GM21529 (cell line): Measurements from ENCODE around the gene TMEM259.

Experiments used
- ATAC-seq: cut with Tn5 transposase; IDR thresholded peaks from one replicate; pipeline ENCODE4 v1.9.1; 2021; ENCODE audit not compliant: unreplicated experiment

The TMEM259 gene

GRCh38 chr19:1004803-1005664 is 15.9 kb downstream of the TMEM259 start:
- no peak for ATAC-seq

- no peak for ATAC-seq
These were observed 16.6 kb downstream of the TMEM259 start for GRCh38 chr19:1004204-1004802.

GRCh38 chr19:1003283-1003682 is 17.6 kb downstream of the TMEM259 start:
- no peak for ATAC-seq

- no peak for ATAC-seq
These were observed 18.3 kb downstream of the TMEM259 start for GRCh38 chr19:1002600-1002999.

- ATAC-seq: no peak
These were observed 19.3 kb downstream of the TMEM259 start for GRCh38 chr19:1001538-1002166.

- no peak for ATAC-seq
These were observed 20.1 kb downstream of the TMEM259 start for GRCh38 chr19:1000591-1001537.

- no peak for ATAC-seq
These were observed 20.8 kb downstream of the TMEM259 start, which contains the start of gene GRIN3B for GRCh38 chr19:1000095-1000494. GRIN3B (plus strand) TSS chr19:1000419; CDS start chr19:1000438, 19 bp downstream.

- ATAC-seq: no peak
These were observed 21.6 kb downstream of the TMEM259 start for GRCh38 chr19:999379-999719.

GRCh38 chr19:998064-998463 is 22.9 kb downstream of the TMEM259 start:
- no peak for ATAC-seq

GRCh38 chr19:996051-996838 is 24.7 kb downstream of the TMEM259 start:
- ATAC-seq: no peak

- no peak for ATAC-seq
These were observed 25.7 kb downstream of the TMEM259 start for GRCh38 chr19:995051-995827.

- ATAC-seq: no peak
These were observed 26.4 kb downstream of the TMEM259 start for GRCh38 chr19:994516-994915.

- ATAC-seq: no peak
These were observed 27.0 kb downstream of the TMEM259 start for GRCh38 chr19:993831-994393.

GRCh38 chr19:993361-993830 is 27.5 kb downstream of the TMEM259 start:
- ATAC-seq: no peak

- ATAC-seq: no peak
These were observed 28.3 kb downstream of the TMEM259 start for GRCh38 chr19:992670-993055.

- ATAC-seq: no peak
These were observed 28.8 kb downstream of the TMEM259 start for GRCh38 chr19:991932-992669.

GRCh38 chr19:991174-991931 is 29.6 kb downstream of the TMEM259 start:
- ATAC-seq: no peak

GRCh38 chr19:990746-991145 is 30.2 kb downstream of the TMEM259 start:
- ATAC-seq: no peak
